ENCODE data around the gene HYCC2.
"Not testable (repeated sequence)": the region's sequence is repeated elsewhere in the genome, so short reads cannot be mapped to it uniquely, and the experiment has no call there.

HYCC2 gene

DNA sequence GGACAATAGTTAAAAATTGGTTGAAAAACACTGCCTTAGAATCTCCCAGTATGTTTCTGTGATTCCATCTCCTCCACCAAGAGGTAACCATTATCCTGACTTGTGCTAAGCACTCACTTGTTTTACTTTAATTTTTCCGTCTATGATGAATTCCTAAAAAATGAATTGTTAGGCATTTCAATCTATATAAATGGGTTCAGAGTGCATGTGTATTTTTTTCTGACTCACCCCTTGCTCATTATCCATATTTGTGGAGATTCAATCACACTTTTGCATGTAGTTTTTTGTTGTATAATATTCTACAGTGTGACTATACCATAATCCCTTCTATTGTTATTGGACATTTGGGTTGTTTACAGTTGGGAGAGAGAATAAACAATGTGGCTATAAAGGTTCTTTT lies 1.6 kb upstream of the HYCC2 start:
- in situ Hi-C loops (cut with HindIII; ENCODE audit: low sequenced_read_pairs): no loop called here

DNA sequence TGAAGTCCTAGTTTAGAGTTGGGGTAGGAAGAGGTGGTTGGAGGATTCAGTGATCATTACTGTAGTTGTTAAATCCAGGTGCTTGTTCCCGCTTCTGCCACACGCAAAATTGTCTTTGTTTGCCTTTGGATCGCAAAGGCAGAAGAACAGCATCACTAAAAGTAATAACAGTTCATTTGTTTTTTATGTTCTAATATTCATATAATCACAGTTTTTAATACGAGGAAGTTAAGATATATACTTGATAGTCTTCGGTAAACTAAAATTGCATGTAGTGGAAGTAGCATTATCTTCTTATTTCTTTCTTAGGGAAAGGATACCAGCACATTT lies 695 bp upstream of the HYCC2 start:
- in situ Hi-C loops (cut with HindIII; ENCODE audit: low sequenced_read_pairs): no loop called here

- in situ Hi-C loops (cut with HindIII; ENCODE audit: low sequenced_read_pairs): no loop called here
Observed at GRCh38 chr2:201070948-201071478, 458 bp downstream of the HYCC2 start.

- in situ Hi-C loops (cut with HindIII; ENCODE audit: low sequenced_read_pairs): no loop called here
Observed at GRCh38 chr2:201064797-201065329, 6.6 kb downstream of the HYCC2 start.

GRCh38 chr2:201063516-201063915 lies 8.0 kb downstream of the HYCC2 start:
- in situ Hi-C loops (cut with HindIII; ENCODE audit: low sequenced_read_pairs): not testable (repeated sequence)

- in situ Hi-C loops (cut with HindIII; ENCODE audit: low sequenced_read_pairs): no loop called here
Observed at GRCh38 chr2:201059961-201060755, 11.3 kb downstream of the HYCC2 start.

GRCh38 chr2:201058914-201059313 lies 12.6 kb downstream of the HYCC2 start:
- in situ Hi-C loops (cut with HindIII; ENCODE audit: low sequenced_read_pairs): no loop called here

- in situ Hi-C loops (cut with HindIII; ENCODE audit: low sequenced_read_pairs): no loop called here
Observed at GRCh38 chr2:201057715-201058248, 13.7 kb downstream of the HYCC2 start.

- in situ Hi-C loops (cut with HindIII; ENCODE audit: low sequenced_read_pairs): no loop called here
Observed at GRCh38 chr2:201057087-201057521, 14.4 kb downstream of the HYCC2 start.

GRCh38 chr2:201049455-201049854 lies 22.0 kb downstream of the HYCC2 start:
- in situ Hi-C loops (cut with HindIII; ENCODE audit: low sequenced_read_pairs): no loop called here

- in situ Hi-C loops (cut with HindIII; ENCODE audit: low sequenced_read_pairs): no loop called here
Observed at GRCh38 chr2:201046881-201047280, 24.6 kb downstream of the HYCC2 start.

GRCh38 chr2:201043050-201043449 lies 28.4 kb downstream of the HYCC2 start:
- in situ Hi-C loops (cut with HindIII; ENCODE audit: low sequenced_read_pairs): not testable (repeated sequence)

GRCh38 chr2:201042451-201042850 lies 29.0 kb downstream of the HYCC2 start:
- in situ Hi-C loops (cut with HindIII; ENCODE audit: low sequenced_read_pairs): not testable (repeated sequence)

GRCh38 chr2:201040867-201041628 lies 30.4 kb downstream of the HYCC2 start:
- in situ Hi-C loops (cut with HindIII; ENCODE audit: low sequenced_read_pairs): no loop called here

GRCh38 chr2:201038855-201039254 lies 32.6 kb downstream of the HYCC2 start:
- in situ Hi-C loops (cut with HindIII; ENCODE audit: low sequenced_read_pairs): no loop called here

DNA sequence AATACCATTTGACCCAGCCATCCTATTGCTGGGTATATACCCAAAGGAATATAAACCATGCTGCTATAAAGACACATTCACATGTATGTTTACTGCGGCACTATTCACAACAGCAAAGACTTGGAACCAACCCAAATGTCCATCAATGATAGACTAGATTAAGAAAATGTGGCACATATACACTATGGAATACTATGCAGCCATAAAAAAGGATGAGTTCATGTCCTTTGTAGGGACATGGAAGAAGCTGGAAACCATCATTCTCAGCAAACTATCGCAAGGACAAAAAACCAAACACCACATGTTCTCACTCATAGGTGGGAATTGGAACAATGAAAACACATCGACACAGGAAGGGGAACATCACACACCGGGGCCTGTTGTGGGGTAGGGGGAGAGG lies 33.1 kb downstream of the HYCC2 start:
- in situ Hi-C loops (cut with HindIII; ENCODE audit: low sequenced_read_pairs): not testable (repeated sequence)

DNA sequence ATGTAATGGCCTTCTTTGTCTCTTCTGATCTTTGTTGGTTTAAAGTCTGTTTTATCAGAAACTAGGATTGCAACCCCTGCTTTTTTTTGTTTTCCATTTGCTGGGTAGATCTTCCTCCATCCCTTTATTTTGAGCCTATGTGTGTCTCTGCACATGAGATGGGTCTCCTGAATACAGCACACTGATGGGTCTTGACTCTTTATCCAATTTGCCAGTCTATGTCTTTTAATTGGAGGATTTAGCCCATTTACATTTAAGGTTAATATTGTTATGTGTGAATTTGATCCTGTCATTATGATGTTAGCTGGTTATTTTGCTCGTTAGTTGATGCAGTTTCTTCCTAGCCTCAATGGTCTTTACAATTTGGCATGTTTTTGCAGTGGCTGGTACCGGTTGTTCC lies 37.1 kb downstream of the HYCC2 start:
- in situ Hi-C loops (cut with HindIII; ENCODE audit: low sequenced_read_pairs): not testable (repeated sequence)

GRCh38 chr2:201024518-201024917 lies 47.0 kb downstream of the HYCC2 start:
- in situ Hi-C loops (cut with HindIII; ENCODE audit: low sequenced_read_pairs): loop anchor here (5.0 kb wide), 1 partner anchor 47 kb away; no protein-coding TSS in a partner anchor

- in situ Hi-C loops (cut with HindIII; ENCODE audit: low sequenced_read_pairs): loop anchor here (5.0 kb wide), 1 partner anchor 45 kb away; no protein-coding TSS in a partner anchor
Observed at GRCh38 chr2:201021914-201022313, 49.6 kb downstream of the HYCC2 start.
